ENCODE data around the gene POLR3K.

The POLR3K gene

GRCh38 chr16:53346-54236, at the start of gene POLR3K, which contains the start of gene SNRNP25:
Gene POLR3K (minus strand): TSS chr16:53608. CDS start chr16:53586, 22 bp downstream.
Gene SNRNP25 (plus strand): TSS chr16:53828. CDS start chr16:54017, 189 bp downstream.
- in situ Hi-C loops (cut with MboI; ENCODE audit: low sequenced_read_pairs) = no loop called here

- in situ Hi-C loops (cut with MboI; ENCODE audit: low sequenced_read_pairs) = no loop called here
These were observed 48.9 kb upstream of the POLR3K start for GRCh38 chr16:102060-102855.

- in situ Hi-C loops (cut with MboI; ENCODE audit: low sequenced_read_pairs) = no loop called here
These were observed 48.2 kb upstream of the POLR3K start for GRCh38 chr16:101586-101985.

- in situ Hi-C loops (cut with MboI; ENCODE audit: low sequenced_read_pairs) = no loop called here
These were observed 47.6 kb upstream of the POLR3K start for GRCh38 chr16:100989-101388.

GRCh38 chr16:97822-98221, 44.4 kb upstream of the POLR3K start:
- in situ Hi-C loops (cut with MboI; ENCODE audit: low sequenced_read_pairs) = no loop called here

- in situ Hi-C loops (cut with MboI; ENCODE audit: low sequenced_read_pairs) = no loop called here
These were observed 43.5 kb upstream of the POLR3K start for GRCh38 chr16:96935-97381.

GRCh38 chr16:94918-95265, 41.5 kb upstream of the POLR3K start:
- in situ Hi-C loops (cut with MboI; ENCODE audit: low sequenced_read_pairs) = no loop called here

- in situ Hi-C loops (cut with MboI; ENCODE audit: low sequenced_read_pairs) = no loop called here
These were observed 39.3 kb upstream of the POLR3K start for GRCh38 chr16:92431-93339.

- in situ Hi-C loops (cut with MboI; ENCODE audit: low sequenced_read_pairs) = no loop called here
These were observed 38.1 kb upstream of the POLR3K start for GRCh38 chr16:91484-91883.

GRCh38 chr16:89391-90302, 36.2 kb upstream of the POLR3K start:
- in situ Hi-C loops (cut with MboI; ENCODE audit: low sequenced_read_pairs) = no loop called here

GRCh38 chr16:88613-89012, 35.2 kb upstream of the POLR3K start:
- in situ Hi-C loops (cut with MboI; ENCODE audit: low sequenced_read_pairs) = no loop called here

- in situ Hi-C loops (cut with MboI; ENCODE audit: low sequenced_read_pairs) = no loop called here
These were observed 33.1 kb upstream of the POLR3K start for GRCh38 chr16:86483-86952.

- in situ Hi-C loops (cut with MboI; ENCODE audit: low sequenced_read_pairs) = no loop called here
These were observed 32.5 kb upstream of the POLR3K start for GRCh38 chr16:85865-86264.

GRCh38 chr16:85407-85782, 32.0 kb upstream of the POLR3K start:
- in situ Hi-C loops (cut with MboI; ENCODE audit: low sequenced_read_pairs) = no loop called here

GRCh38 chr16:84718-85406, 31.5 kb upstream of the POLR3K start:
- in situ Hi-C loops (cut with MboI; ENCODE audit: low sequenced_read_pairs) = no loop called here

- in situ Hi-C loops (cut with MboI; ENCODE audit: low sequenced_read_pairs) = no loop called here
These were observed 30.6 kb upstream of the POLR3K start for GRCh38 chr16:83781-84615.

GRCh38 chr16:83060-83603, 29.7 kb upstream of the POLR3K start:
- in situ Hi-C loops (cut with MboI; ENCODE audit: low sequenced_read_pairs) = no loop called here

All from HL-60/S4 treated with phorbol 12-myristate 13-acetate at 8.2 ng/mL for 4 days and 3 days (cell line).